K562 (cell line): ENCODE results near the gene SLC28A1. TPM values are rescaled to one million over a fixed set of nuclear protein-coding genes. Genes with fewer than 3 reads are reported as not detected.

Experiments
- ATAC-seq: fragments of 200-7000 bp; cut with Tn5 transposase; 3 replicates; pipeline ENCODE4 v1.9.1; 2020; ENCODE audit warnings: moderate library complexity
- BruUV-seq: library from RNA; stranded (reverse); fragments of 400-500 nt; replicated peaks from 2 replicates; lab custom pipeline; 2021; lab: Mats Ljungman, UMichigan
- CTCF ChIA-PET: fragments of 300-600 bp; formaldehyde crosslinking; extraction: SDS; loops from one replicate; lab custom pipeline; 2021; ENCODE audit warnings: low intra/inter-chr PET ratio; lab: Yijun Ruan, JAX
- POLR2A ChIA-PET: fragments of 300-600, 350-650 bp; sonication (Branson Sonifier 250); formaldehyde crosslinking; extraction: SDS; loops from one replicate; lab custom pipeline; 2021; ENCODE audit warnings: antibody characterized with exemption, inconsistent platforms; lab: Yijun Ruan, JAX
- DNase-seq, 4 experiments: peaks; one replicate each; pipeline versions ENCODE4 v3.0.0 to v3.0.0-alpha.2; 2011 to 2018; ENCODE audit warnings: low spot score in 3 of 4, mixed read lengths in 3 of 4; ENCODE audit errors: extremely low read depth in 1 of 4
- FAIRE-seq: peaks from 2 replicates; lab custom pipeline; 2011; peaks lifted over from hg19 to GRCh38; lab: Jason Lieb, UNC
- H2AFZ ChIP-seq: 2 replicates; pipeline ENCODE4 v1.6.0; 2011; ENCODE audit warnings: low read depth, low read length, control low read depth, inconsistent platforms
- H3K27ac ChIP-seq: fragments of 200-600 bp; 3 replicates; pipeline ENCODE4 v1.8.0; 2011; ENCODE audit warnings: low read depth, mild to moderate bottlenecking, control low read depth, inconsistent platforms, low read length, moderate library complexity, mixed read lengths; ENCODE audit errors: extremely low read depth
- H3K27me3 ChIP-seq, 2 experiments: fragments of 300-600 bp in 1 of 2; 2 replicates in 1 of 2; 3 replicates in 1 of 2; pipeline versions ENCODE4 v1.6.0 to v1.8.0; 2011; ENCODE audit warnings: inconsistent platforms in 2 of 2, low read length in 2 of 2, mild to moderate bottlenecking in 1 of 2, mixed read lengths in 1 of 2, moderate library complexity in 1 of 2; ENCODE audit not compliant: control insufficient read depth in 2 of 2, insufficient read depth in 2 of 2
- H3K36me3 ChIP-seq: fragments of 300-600 bp; 3 replicates; pipeline ENCODE4 v1.8.0; 2011; ENCODE audit warnings: mild to moderate bottlenecking, low read length, inconsistent platforms; ENCODE audit not compliant: control insufficient read depth, insufficient read depth
- H3K4me1 ChIP-seq, 2 experiments: fragments of 200-600 bp in 1 of 2; replicated peaks in 1 of 2; 2 replicates in 1 of 2; 3 replicates in 1 of 2; pipeline versions ENCODE4 v1.5.1 to v1.8.0; 2011; ENCODE audit warnings: inconsistent platforms in 2 of 2, low read length in 2 of 2, mild to moderate bottlenecking in 1 of 2, mixed read lengths in 1 of 2, moderate library complexity in 1 of 2; ENCODE audit not compliant: control insufficient read depth in 2 of 2, insufficient read depth in 2 of 2
- H3K4me2 ChIP-seq: 2 replicates; pipeline ENCODE4 v1.6.1; 2011; ENCODE audit warnings: low read length, control low read depth, inconsistent platforms, mixed read lengths; ENCODE audit not compliant: insufficient read depth
- H3K4me3 ChIP-seq: fragments of 200-600 bp; sonication (generic), shearing (Covaris generic); 2 replicates; pipeline ENCODE4 v1.5.1; 2016; ENCODE audit warnings: control low read depth, inconsistent platforms
- H3K79me2 ChIP-seq: fragments of 200-600 bp; 3 replicates; pipeline ENCODE4 v1.8.0; 2011; ENCODE audit warnings: low read length, inconsistent platforms; ENCODE audit not compliant: control insufficient read depth, insufficient read depth
- H3K9ac ChIP-seq, 2 experiments: 2 replicates each; pipeline versions ENCODE4 v1.6.0 to v1.6.1; 2011; ENCODE audit warnings: low read depth in 2 of 2, low read length in 2 of 2, control low read depth in 1 of 2, inconsistent platforms in 1 of 2, mild to moderate bottlenecking in 1 of 2, mixed read lengths in 1 of 2; ENCODE audit not compliant: insufficient read depth in 1 of 2
- H3K9me1 ChIP-seq: one replicate; pipeline ENCODE4 v1.6.0; 2011; ENCODE audit warnings: inconsistent platforms, mild to moderate bottlenecking, low read length, moderate library complexity; ENCODE audit not compliant: control insufficient read depth, insufficient read depth
- H3K9me3 ChIP-seq: replicated peaks from 2 replicates; pipeline ENCODE4 v1.5.1; 2011; ENCODE audit warnings: low read depth, low read length, inconsistent platforms; ENCODE audit not compliant: control insufficient read depth, insufficient read depth
- H4K20me1 ChIP-seq: replicated peaks from 2 replicates; pipeline ENCODE4 v1.6.1; 2011; ENCODE audit warnings: low read length, inconsistent platforms, mixed read lengths; ENCODE audit not compliant: control insufficient read depth, insufficient read depth
- EWSR1 ChIP-seq: fragments of 450-650 bp; IDR thresholded peaks from 2 replicates; pipeline ENCODE4 v1.6.1; 2018; ENCODE audit warnings: borderline replicate concordance, mild to moderate bottlenecking, low read depth, moderate library complexity; ENCODE audit not compliant: partially characterized antibody
- PHF8 ChIP-seq: fragments of 200-600 bp; sonication (generic); IDR thresholded peaks from 2 replicates; pipeline ENCODE4 v1.6.1; 2012; ENCODE audit warnings: mixed run types, mild to moderate bottlenecking, inconsistent platforms, low read length, moderate library complexity, borderline replicate concordance
- SNRNP70 ChIP-seq: fragments of 200-400 bp; formaldehyde crosslinking; optimal IDR thresholded peaks from 2 replicates; pipeline ENCODE3; 2017; ENCODE audit warnings: low read depth, low read length
- WGBS: fragments of 100-300 bp; shearing (Covaris generic); methylation state at CpG from one replicate; pipeline ENCODE4 v1.1.6; 2016; ENCODE audit warnings: low coverage, mixed read lengths; ENCODE audit not compliant: insufficient coverage; ENCODE audit errors: missing lambda C conversion rate; 5-methylcytosine and 5-hydroxymethylcytosine counted together
- in situ Hi-C: fragments of 300-500 bp; cut with MboI; formaldehyde crosslinking; loops from 4 replicates; pipeline ENCODE4 v1.15.0; 2018; ENCODE audit warnings: inconsistent platforms, mixed read lengths
- intact Hi-C: fragments of 100-400 bp; cut with micrococcal nuclease; formaldehyde crosslinking; loops from 2 replicates; pipeline ENCODE4 v1.14.2; 2022
- polyA plus RNA-seq, 8 experiments: library from polyadenylated mRNA; depleted of rRNA in 4 of 8; stranded (reverse) in 5 of 8; unstranded in 3 of 8; fragments of >200 nt; fragmentation: Nextera tagmentation in 2 of 8; fragmentation: Illumina TruSeq in 1 of 8; extraction: Ambion mirVana in 2 of 8; extraction: Trizol in 1 of 8; gene quantifications; 2 replicates each; pipeline versions ENCODE4 v1.2.1 to v1.2.3, GENCODE V29; 2011 to 2014; ENCODE audit warnings: inconsistent platforms in 1 of 8, missing spikeins in 1 of 8
- total RNA-seq, 7 experiments: library from RNA; depleted of rRNA in 6 of 7; stranded (reverse); fragments of >200 nt in 6 of 7; fragmentation: Illumina TruSeq in 2 of 7; extraction: Trizol in 2 of 7; gene quantifications; 2 replicates each; pipeline versions ENCODE4 v1.2.1 to v1.2.3, GENCODE V29; 2011 to 2021; ENCODE audit warnings: low replicate concordance in 1 of 7
- TF ChIP-seq, protein P1 (sequence below), 2 experiments: fragments of 450-650 bp; IDR thresholded peaks; 2 replicates each; pipeline ENCODE4 v1.6.1; 2016
- TF ChIP-seq, protein P2 (sequence below): fragments of 450-650 bp; IDR thresholded peaks from 2 replicates; pipeline ENCODE4 v1.6.1; 2018; ENCODE audit warnings: mild to moderate bottlenecking, low read depth; ENCODE audit not compliant: partially characterized antibody

Gene SLC28A1
- total and polyA plus RNA-seq, 9 of the 15 experiments (the other 6 are each of a cell fraction or from before 2014, with no cell fraction given) = 0.04 TPM; not detected in 8

DNA sequence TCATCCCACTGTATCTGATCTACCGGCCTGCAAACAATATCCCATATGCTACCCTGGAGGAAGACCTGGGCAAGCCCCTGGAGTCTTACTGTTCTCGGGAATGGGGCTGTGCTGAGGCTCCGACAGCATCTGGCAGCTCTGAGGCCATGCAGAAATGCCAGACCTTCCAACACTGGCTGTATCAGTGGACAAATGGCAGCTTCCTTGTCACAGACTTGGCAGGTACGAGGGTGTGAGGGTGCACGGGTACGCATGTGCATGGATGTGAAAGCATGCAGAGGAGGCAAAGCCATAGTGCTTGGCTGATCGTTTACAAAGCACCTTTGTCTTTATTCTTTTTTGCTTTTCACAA lies 20.0 kb upstream of the SLC28A1 start:
- DNase-seq (no peak), ATAC-seq (no peak), FAIRE-seq (no peak)
- CTCF ChIA-PET = no interaction called here
- H3K9me1 ChIP-seq = no peaks in the 10 kb centered on the region
- no peaks in the 10 kb centered on the region for H3K9me3 ChIP-seq
- intact Hi-C loops (loop anchor here (5.0 kb wide), 1 partner anchor 63 kb away; no protein-coding TSS in a partner anchor), in situ Hi-C loops (no loop called here)
- POLR2A ChIA-PET = no interaction called here
- H3K4me3 ChIP-seq = no peak overlapping the region
- H3K36me3 ChIP-seq = no peaks in the 10 kb centered on the region
- peaks cover 6 to 48% of the 10 kb centered on the region in 2 experiments for H3K27me3 ChIP-seq
- BruUV-seq = no TSS peak
- no peak overlapping the region for H3K9ac ChIP-seq
- no peaks in the 10 kb centered on the region for H4K20me1 ChIP-seq
- TF ChIP-seq SNRNP70 = no peak
- TF ChIP-seq EWSR1 = no peak
- no peak for TF ChIP-seq PHF8
- TF ChIP-seq, protein P1, sequence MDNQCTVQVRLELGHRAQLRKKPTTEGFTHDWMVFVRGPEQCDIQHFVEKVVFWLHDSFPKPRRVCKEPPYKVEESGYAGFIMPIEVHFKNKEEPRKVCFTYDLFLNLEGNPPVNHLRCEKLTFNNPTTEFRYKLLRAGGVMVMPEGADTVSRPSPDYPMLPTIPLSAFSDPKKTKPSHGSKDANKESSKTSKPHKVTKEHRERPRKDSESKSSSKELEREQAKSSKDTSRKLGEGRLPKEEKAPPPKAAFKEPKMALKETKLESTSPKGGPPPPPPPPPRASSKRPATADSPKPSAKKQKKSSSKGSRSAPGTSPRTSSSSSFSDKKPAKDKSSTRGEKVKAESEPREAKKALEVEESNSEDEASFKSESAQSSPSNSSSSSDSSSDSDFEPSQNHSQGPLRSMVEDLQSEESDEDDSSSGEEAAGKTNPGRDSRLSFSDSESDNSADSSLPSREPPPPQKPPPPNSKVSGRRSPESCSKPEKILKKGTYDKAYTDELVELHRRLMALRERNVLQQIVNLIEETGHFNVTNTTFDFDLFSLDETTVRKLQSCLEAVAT (IDR thresholded peaks at IDR 0.05) = no peak
- TF ChIP-seq, protein P2, sequence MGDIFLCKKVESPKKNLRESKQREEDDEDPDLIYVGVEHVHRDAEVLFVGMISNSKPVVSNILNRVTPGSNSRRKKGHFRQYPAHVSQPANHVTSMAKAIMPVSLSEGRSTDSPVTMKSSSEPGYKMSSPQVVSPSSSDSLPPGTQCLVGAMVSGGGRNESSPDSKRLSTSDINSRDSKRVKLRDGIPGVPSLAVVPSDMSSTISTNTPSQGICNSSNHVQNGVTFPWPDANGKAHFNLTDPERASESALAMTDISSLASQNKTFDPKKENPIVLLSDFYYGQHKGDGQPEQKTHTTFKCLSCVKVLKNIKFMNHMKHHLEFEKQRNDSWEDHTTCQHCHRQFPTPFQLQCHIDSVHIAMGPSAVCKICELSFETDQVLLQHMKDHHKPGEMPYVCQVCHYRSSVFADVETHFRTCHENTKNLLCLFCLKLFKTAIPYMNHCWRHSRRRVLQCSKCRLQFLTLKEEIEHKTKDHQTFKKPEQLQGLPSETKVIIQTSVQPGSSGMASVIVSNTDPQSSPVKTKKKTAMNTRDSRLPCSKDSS = no peak
- no peak overlapping the region for H2AFZ ChIP-seq
- H3K4me1 ChIP-seq = no peaks in the 10 kb centered on the region; a peak in 1 of 5 replicates
- H3K79me2 ChIP-seq = no peaks in the 10 kb centered on the region
- WGBS = 12% methylated on average over 7 of the region's 7 CpGs
- H3K27ac ChIP-seq = no peak overlapping the region
- no peak overlapping the region for H3K4me2 ChIP-seq
